Embryonic facial prominence (tissue), 1 donor: ENCODE measurements around the gene BLMH.

ENCODE experiments used
- DNase-seq: peaks from one replicate; pipeline ENCODE4 v3.0.0-alpha.2; 2016; ENCODE audit errors: extremely low spot score

BLMH gene

GRCh38 chr17:30199600-30199999, 92.1 kb downstream of the BLMH start:
- DNase-seq: no peak
